ENCODE measurements around the gene CDHR3. TPM values are rescaled to one million over a fixed set of nuclear protein-coding genes. Genes with fewer than 3 reads are reported as not detected.

CDHR3 gene
- total RNA-seq, 1 donor from 2014 or later, result 5.7 TPM

DNA sequence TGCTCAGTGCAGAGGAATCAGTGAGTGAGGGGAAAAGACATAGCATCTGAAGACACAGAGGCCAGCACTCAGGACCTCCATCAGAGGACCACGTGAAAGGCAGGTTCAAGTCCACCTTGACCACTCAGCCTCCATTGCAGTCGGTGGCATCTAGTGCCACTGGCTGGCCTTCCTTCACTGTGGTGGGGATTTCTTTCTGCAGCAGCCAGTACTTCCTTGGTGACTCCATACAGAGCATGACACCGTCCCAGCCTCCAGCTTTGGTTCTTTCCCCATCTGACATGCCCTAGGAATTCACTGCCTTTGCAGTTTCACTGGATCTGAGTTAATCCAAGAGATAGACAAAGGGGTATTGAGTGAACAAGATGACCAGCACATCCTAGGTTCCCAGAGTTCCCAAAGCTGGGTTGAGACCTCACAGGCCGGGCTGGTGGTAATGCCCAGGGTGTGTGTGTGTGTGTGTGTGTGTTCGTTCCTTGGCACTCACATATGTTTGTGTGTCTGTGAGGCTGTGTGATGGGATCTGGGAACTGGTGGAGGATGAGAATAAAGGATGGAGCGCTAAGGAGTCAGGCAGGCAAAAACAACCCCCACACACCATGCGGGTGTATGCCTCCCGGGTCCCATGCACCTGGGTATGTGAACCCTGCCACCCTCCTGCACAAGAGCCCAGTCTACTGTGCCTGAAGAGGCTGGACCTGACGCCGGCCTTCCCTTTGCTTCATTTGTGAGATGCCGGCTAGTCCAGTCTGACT, 91.3 kb downstream of the CDHR3 start:
- H3K9me3 ChIP-seq, result no peaks in the 10 kb centered on the region
- no peak overlapping the region for H3K27ac ChIP-seq
- TF ChIP-seq, protein P1, sequence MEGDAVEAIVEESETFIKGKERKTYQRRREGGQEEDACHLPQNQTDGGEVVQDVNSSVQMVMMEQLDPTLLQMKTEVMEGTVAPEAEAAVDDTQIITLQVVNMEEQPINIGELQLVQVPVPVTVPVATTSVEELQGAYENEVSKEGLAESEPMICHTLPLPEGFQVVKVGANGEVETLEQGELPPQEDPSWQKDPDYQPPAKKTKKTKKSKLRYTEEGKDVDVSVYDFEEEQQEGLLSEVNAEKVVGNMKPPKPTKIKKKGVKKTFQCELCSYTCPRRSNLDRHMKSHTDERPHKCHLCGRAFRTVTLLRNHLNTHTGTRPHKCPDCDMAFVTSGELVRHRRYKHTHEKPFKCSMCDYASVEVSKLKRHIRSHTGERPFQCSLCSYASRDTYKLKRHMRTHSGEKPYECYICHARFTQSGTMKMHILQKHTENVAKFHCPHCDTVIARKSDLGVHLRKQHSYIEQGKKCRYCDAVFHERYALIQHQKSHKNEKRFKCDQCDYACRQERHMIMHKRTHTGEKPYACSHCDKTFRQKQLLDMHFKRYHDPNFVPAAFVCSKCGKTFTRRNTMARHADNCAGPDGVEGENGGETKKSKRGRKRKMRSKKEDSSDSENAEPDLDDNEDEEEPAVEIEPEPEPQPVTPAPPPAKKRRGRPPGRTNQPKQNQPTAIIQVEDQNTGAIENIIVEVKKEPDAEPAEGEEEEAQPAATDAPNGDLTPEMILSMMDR (IDR thresholded peaks at IDR 0.05), result no peak
- DNase-seq (ENCODE audit: low spot score in 2 of 2), result no peak
- no peaks in the 10 kb centered on the region for H3K36me3 ChIP-seq
- intact Hi-C loops (cut with DNase I), result loop anchor here (10.0 kb wide), 1 partner anchor 410 kb away; no protein-coding TSS in a partner anchor
- H3K27me3 ChIP-seq, result no peaks in the 10 kb centered on the region
- peaks cover 0 to 5% of the 10 kb centered on the region in 2 donors for H3K4me1 ChIP-seq
- H3K4me3 ChIP-seq, result no peak overlapping the region

DNA sequence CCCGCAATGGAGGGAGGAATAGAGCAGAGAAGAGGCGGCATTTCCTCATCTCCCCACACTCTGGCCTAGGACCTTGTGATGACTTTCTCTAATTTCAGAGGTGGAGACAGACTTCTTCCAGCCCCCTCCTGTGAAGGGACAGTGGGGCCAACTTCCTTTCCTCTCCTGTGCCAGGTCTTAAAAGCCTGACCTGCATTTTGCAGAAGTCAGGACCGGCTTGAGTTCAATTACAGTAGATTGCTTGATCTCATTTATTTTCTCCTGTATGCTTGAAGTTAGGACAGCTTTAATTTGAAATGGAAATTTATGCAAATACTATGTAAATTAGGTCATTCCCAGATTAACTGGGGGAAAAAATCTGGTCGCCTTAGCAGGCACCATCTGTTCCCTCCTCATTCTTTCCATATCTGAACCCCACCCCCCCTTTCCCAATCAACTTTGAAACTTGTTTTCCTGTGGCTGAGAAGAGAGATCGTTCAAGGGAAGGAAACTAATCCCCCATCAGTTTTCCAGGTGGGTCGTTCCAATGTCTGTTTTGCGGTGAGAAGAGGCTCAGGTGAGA, 92.0 kb downstream of the CDHR3 start:
- TF ChIP-seq, protein P1 (IDR thresholded peaks at IDR 0.05), result no peak
- Histone ChIP-seq H3K36me3 (no peaks in the 10 kb centered on the region), H3K9me3 (no peaks in the 10 kb centered on the region), H3K4me1 (peaks cover 0 to 5% of the 10 kb centered on the region in 2 donors), H3K4me3 (no peak overlapping the region), H3K27me3 (no peaks in the 10 kb centered on the region), H3K27ac (no peak overlapping the region)
- intact Hi-C loops (cut with DNase I), result loop anchor here (10.0 kb wide), 1 partner anchor 410 kb away; no protein-coding TSS in a partner anchor
- no peak for DNase-seq (ENCODE audit: low spot score in 2 of 2)

DNA sequence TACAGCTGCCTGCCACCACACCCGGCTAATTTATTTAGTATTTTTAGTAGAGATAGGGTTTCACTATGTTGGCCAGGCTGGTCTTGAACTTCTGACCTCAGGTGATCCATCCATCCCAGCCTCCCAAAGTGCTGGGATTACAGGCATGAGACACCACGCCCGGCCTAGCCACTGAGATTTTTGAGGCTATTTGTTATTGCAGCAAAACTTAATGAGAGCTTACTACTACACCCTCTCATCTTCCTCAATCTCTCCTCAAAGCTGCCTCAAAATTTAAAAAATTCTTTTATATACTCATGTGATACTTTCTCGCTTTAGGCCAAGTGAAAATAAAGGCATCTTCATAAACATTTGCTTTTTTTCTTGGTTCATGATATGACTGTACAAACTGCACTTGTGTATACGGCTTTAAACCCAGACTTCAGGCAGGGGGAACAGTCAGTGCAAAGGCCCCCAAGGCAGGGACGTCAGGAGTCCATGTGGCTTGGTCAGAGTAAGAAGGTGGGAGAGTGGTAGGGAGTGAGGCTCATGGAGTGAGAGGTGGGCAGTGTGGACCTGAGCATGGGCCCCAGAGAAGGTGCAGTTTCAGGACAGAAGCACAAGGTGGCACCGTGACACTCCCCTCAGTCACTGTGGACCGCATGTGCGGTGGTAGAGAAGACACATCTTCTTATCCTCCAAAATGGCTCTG, 93.6 kb downstream of the CDHR3 start:
- DNase-seq (ENCODE audit: low spot score in 2 of 2), result peak in 1 of 2 donors; percentile 80
- H3K4me3 ChIP-seq, result no peak overlapping the region
- TF ChIP-seq, protein P1 (IDR thresholded peaks at IDR 0.05), result peak; percentile 84 to 89 (median 85)
- H3K9me3 ChIP-seq, result no peaks in the 10 kb centered on the region
- intact Hi-C loops (cut with DNase I), result loop anchor here (1.0 to 10.0 kb wide), 2 partner anchors 97 to 408 kb away; no protein-coding TSS in a partner anchor
- no peak overlapping the region for H3K27ac ChIP-seq
- no peaks in the 10 kb centered on the region for H3K4me1 ChIP-seq
- H3K27me3 ChIP-seq, result no peaks in the 10 kb centered on the region
- H3K36me3 ChIP-seq, result no peaks in the 10 kb centered on the region

DNA sequence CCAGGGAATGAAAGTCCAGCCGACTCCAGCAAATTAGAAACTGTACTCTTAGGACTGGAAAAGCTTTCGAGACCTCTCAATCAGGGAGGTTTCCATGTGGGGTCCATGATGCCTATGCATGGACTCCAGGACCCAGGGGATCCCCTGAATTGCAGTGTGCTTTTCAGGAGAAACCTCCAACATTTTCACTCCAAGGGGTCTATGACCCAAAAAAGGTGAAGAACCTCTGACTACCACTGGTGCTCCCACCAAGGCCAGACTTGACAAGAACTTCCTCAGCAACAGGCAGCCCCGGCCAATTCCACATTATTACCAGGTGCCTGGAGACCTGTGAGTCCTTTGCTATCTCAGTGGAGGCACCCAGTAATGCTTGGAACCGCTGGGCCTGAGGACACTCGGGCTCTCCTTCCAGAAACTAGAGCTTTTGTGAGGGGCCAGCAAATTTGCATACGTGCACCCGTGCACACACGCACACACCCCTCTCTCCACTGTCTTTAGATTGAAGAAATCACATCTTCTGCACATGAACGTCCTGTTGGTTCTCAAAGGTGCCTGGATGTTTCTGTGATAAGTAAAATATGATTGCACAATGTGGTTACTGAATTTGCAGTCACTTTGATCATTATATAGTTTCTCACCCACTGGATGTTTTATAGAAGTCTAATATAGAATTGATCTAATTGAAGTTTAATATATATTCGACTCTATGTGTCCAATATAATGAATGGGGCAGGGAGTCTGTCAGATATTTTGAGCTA, 94.3 kb downstream of the CDHR3 start:
- H3K4me1 ChIP-seq, result no peaks in the 10 kb centered on the region
- no peak for DNase-seq (ENCODE audit: low spot score in 2 of 2)

More for the DNA sequence above, 94.3 kb downstream of the CDHR3 start:
- TF ChIP-seq, protein P1 (IDR thresholded peaks at IDR 0.05), result no peak
- Histone ChIP-seq H3K9me3 (no peaks in the 10 kb centered on the region), H3K27me3 (no peaks in the 10 kb centered on the region), H3K27ac (no peak overlapping the region), H3K4me3 (no peak overlapping the region), H3K36me3 (no peaks in the 10 kb centered on the region)
- intact Hi-C loops (cut with DNase I), result loop anchor here (1.0 to 10.0 kb wide), 2 partner anchors 96 to 407 kb away; no protein-coding TSS in a partner anchor
